H1 (cell line): Measurements from ENCODE around the gene NAA40. TPM values are rescaled to one million over a fixed set of nuclear protein-coding genes. Genes with fewer than 3 reads are reported as not detected.

Source experiments
- BCL11A ChIP-seq, 2 experiments: IDR thresholded peaks; one replicate each; pipeline ENCODE4 v1.6.1; 2011; ENCODE audit warnings: low read depth in 2 of 2, low read length in 2 of 2, mild to moderate bottlenecking in 2 of 2
- HDAC2 ChIP-seq, 2 experiments: fragments of 300-600 bp in 1 of 2; sonication (generic) in 1 of 2; IDR thresholded peaks; 2 replicates each; pipeline ENCODE4 v1.6.1; 2011 to 2012; ENCODE audit warnings: low read depth in 2 of 2, low read length in 2 of 2, mild to moderate bottlenecking in 2 of 2, moderate library complexity in 2 of 2, borderline replicate concordance in 1 of 2, inconsistent platforms in 1 of 2
- JUN ChIP-seq: IDR thresholded peaks from 2 replicates; pipeline ENCODE4 v1.6.1; 2011; ENCODE audit warnings: low read depth, mild to moderate bottlenecking, improper control_type of control experiment, low read length
- NRF1 ChIP-seq: IDR thresholded peaks from 2 replicates; pipeline ENCODE4 v1.6.1; 2011; ENCODE audit warnings: mild to moderate bottlenecking, low read depth, low read length, improper control_type of control experiment
- RXRA ChIP-seq: IDR thresholded peaks from 2 replicates; pipeline ENCODE4 v1.6.1; 2011; ENCODE audit warnings: low read depth, mild to moderate bottlenecking, low read length, moderate library complexity; ENCODE audit not compliant: insufficient read depth
- TEAD4 ChIP-seq: IDR thresholded peaks from 2 replicates; pipeline ENCODE4 v1.6.1; 2012; ENCODE audit warnings: low read depth, low read length, inconsistent platforms, mixed read lengths
- polyA plus RNA-seq, 7 experiments: library from polyadenylated mRNA; depleted of rRNA in 3 of 7; stranded (reverse) in 5 of 7; unstranded in 2 of 7; fragments of >200 nt in 5 of 7; fragments of 200-250 nt in 2 of 7; gene quantifications; 1 replicate in 5 of 7; 2 replicates in 1 of 7; 4 replicates in 1 of 7; pipeline versions ENCODE4 v1.2.1 to v1.2.3, GENCODE V29; 2011 to 2013; ENCODE audit warnings: missing spikeins in 2 of 7, mixed read lengths in 2 of 7
- total RNA-seq: library from RNA; stranded (reverse); fragmentation: NEBNext Ultra II Directional; extraction: Animal tissue kit (Norgen Biotek cat#: 25700); gene quantifications from 2 replicates; pipeline ENCODE4 v1.2.1, GENCODE V29; 2021

NAA40 gene
- total and polyA plus RNA-seq, 2 of the 8 experiments (the other 6 are each of a cell fraction or from before 2014, with no cell fraction given), result 20.0 to 31.1 TPM

GRCh38 chr11:64001484-64002420, 63.0 kb downstream of the NAA40 start (continued):
- TF ChIP-seq JUN, result no peak
- no peak for TF ChIP-seq NRF1
- no peak for TF ChIP-seq TEAD4
- TF ChIP-seq HDAC2 (IDR thresholded peaks at IDR 0.05; ENCODE audit: borderline replicate concordance in 1 of 2, low read depth in 2 of 2, low read length in 2 of 2), result no peak
- no peak for TF ChIP-seq BCL11A (IDR thresholded peaks at IDR 0.05; ENCODE audit: low read depth in 2 of 2, low read length in 2 of 2)
- no peak for TF ChIP-seq RXRA
- TF ChIP-seq, all 59 proteins: peak for 0
